GDM1 (cell line): ENCODE results near the gene MND1.

Experiments
- DNase-seq: peaks from one replicate; lab custom pipeline; 2025; lab: John Stamatoyannopoulos, UW

The MND1 gene

GRCh38 chr4:153346563-153346962, 2.1 kb downstream of the MND1 start:
- no peak for DNase-seq

- no peak for DNase-seq
These were observed 2.6 kb downstream of the MND1 start for GRCh38 chr4:153347117-153347516.

GRCh38 chr4:153348006-153348405, 3.5 kb downstream of the MND1 start:
- DNase-seq = no peak

GRCh38 chr4:153349206-153349805, 4.8 kb downstream of the MND1 start:
- no peak for DNase-seq

GRCh38 chr4:153362184-153362583, 17.7 kb downstream of the MND1 start:
- no peak for DNase-seq

- no peak for DNase-seq
These were observed 19.6 kb downstream of the MND1 start for GRCh38 chr4:153364061-153364460.

GRCh38 chr4:153365003-153365402, 20.5 kb downstream of the MND1 start:
- no peak for DNase-seq

- DNase-seq = no peak
These were observed 22.0 kb downstream of the MND1 start for GRCh38 chr4:153366486-153366885.

GRCh38 chr4:153367092-153367491, 22.6 kb downstream of the MND1 start:
- DNase-seq = no peak

- no peak for DNase-seq
These were observed 24.5 kb downstream of the MND1 start for GRCh38 chr4:153369021-153369420.

- no peak for DNase-seq
These were observed 27.3 kb downstream of the MND1 start for GRCh38 chr4:153371701-153372234.

- DNase-seq = no peak
These were observed 28.6 kb downstream of the MND1 start for GRCh38 chr4:153372967-153373562.

- no peak for DNase-seq
These were observed 30.0 kb downstream of the MND1 start for GRCh38 chr4:153374442-153374841.

GRCh38 chr4:153375303-153375702, 30.8 kb downstream of the MND1 start:
- no peak for DNase-seq

- DNase-seq = no peak
These were observed 38.6 kb downstream of the MND1 start for GRCh38 chr4:153383131-153383530.

- DNase-seq = no peak
These were observed 39.7 kb downstream of the MND1 start for GRCh38 chr4:153384160-153384559.

- no peak for DNase-seq
These were observed 41.3 kb downstream of the MND1 start for GRCh38 chr4:153385784-153386183.

- no peak for DNase-seq
These were observed 43.5 kb downstream of the MND1 start for GRCh38 chr4:153387981-153388380.

- DNase-seq = no peak
These were observed 48.9 kb downstream of the MND1 start for GRCh38 chr4:153393397-153393796.

GRCh38 chr4:153394945-153395344, 50.5 kb downstream of the MND1 start:
- no peak for DNase-seq

GRCh38 chr4:153398713-153399112, 54.2 kb downstream of the MND1 start:
- DNase-seq = no peak

GRCh38 chr4:153399358-153399757, 54.9 kb downstream of the MND1 start:
- no peak for DNase-seq

- DNase-seq = no peak
These were observed 57.0 kb downstream of the MND1 start for GRCh38 chr4:153401501-153401900.

GRCh38 chr4:153402366-153402765, 57.9 kb downstream of the MND1 start:
- DNase-seq = no peak
